GM12873 (cell line): Measurements from ENCODE around the gene SNX1.
A peak's percentile ranks its signal among the peaks of the same experiment; 100 is the strongest.

Experiments
- CTCF ChIP-seq: IDR thresholded peaks from 2 replicates; pipeline ENCODE4 v1.5.1; 2012; ENCODE audit warnings: low read depth, mild to moderate bottlenecking, moderate library complexity, low read length, control low read depth; ENCODE audit not compliant: insufficient read depth; ENCODE audit errors: missing control alignments

SNX1 gene

GRCh38 chr15:64130159-64130558, 34.4 kb downstream of the SNX1 start:
- TF ChIP-seq CTCF, result no peak

- TF ChIP-seq CTCF, result no peak
Observed at GRCh38 chr15:64131547-64131946, 35.8 kb downstream of the SNX1 start.

GRCh38 chr15:64132217-64132616, 36.4 kb downstream of the SNX1 start:
- no peak for TF ChIP-seq CTCF

GRCh38 chr15:64133623-64134344, 38.0 kb downstream of the SNX1 start:
- TF ChIP-seq CTCF, result no peak

- TF ChIP-seq CTCF, result no peak
Observed at GRCh38 chr15:64134345-64134829, 38.6 kb downstream of the SNX1 start.

- no peak for TF ChIP-seq CTCF
Observed at GRCh38 chr15:64136347-64136746, 40.6 kb downstream of the SNX1 start.

- TF ChIP-seq CTCF, result peak; percentile 18
Observed at GRCh38 chr15:64137226-64137833, 41.5 kb downstream of the SNX1 start.
